Smooth muscle cell of the brain vasculature (primary cell): ENCODE results near the gene MPC1.
"Not testable (repeated sequence)": the region's sequence is repeated elsewhere in the genome, so short reads cannot be mapped to it uniquely, and the experiment has no call there.

Experiments used
- DNase-seq: peaks from one replicate; pipeline ENCODE4 v3.0.0-alpha.2; 2012; ENCODE audit warnings: low read depth, low spot score

Gene MPC1

DNA sequence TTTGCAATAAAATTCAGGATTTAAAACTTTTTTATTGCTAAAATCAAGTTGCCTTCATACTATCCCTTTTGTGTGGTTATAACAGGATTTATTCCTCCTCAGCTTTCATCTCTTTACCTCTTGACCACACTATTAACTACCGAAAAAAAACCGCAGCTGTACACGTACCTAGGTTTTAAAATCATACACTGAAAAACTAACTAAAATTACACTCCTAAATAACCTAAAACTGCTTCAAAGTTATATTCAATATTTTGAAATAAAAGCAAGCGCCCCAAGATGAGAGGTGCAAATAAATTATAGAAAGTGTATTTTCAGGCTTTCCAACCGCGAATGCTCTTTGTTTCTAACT lies 1.4 kb downstream of the MPC1 start:
- DNase-seq, result no peak

DNA sequence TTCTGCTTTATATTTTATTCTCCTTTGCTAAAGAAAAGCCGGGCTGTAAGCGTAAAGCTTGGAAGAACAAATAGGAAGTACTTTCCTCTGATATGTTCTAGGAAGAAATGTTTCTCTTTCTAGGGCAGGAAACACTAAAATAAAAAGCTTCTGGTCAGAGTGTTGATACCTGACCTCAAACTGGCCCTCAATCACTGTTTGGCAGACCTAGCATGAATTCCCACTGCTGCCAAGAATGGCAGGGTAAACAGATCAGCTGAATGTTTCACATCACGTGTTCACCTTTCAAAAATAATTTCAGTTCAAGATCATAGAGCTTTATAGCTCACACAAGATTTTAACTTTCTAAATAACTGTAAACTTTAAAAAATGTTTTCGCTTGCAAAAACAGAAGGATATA lies 2.9 kb downstream of the MPC1 start:
- no peak for DNase-seq

DNA sequence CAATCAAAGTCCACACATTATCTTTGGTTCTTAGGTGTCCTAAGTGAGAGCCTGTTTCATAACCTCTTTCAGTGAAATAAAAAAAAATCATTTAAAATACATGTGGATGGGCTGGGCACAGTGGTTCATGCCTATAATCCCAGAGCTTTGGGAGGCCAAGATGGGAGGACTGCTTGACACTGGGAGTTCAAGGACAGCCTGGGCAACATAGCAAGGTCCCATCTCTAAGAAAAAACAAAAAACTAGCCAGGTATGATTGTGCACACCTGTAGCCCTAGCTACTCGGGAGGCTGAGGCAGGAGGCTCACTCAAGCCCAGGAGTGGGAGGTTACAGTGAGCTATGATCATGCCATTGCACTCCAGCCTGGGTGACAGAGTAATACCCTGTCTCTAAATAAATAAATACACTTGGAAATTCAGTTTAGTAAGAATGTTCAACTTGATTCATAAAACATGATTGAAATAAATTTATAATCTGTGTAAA lies 3.6 kb downstream of the MPC1 start:
- DNase-seq, result no peak

DNA sequence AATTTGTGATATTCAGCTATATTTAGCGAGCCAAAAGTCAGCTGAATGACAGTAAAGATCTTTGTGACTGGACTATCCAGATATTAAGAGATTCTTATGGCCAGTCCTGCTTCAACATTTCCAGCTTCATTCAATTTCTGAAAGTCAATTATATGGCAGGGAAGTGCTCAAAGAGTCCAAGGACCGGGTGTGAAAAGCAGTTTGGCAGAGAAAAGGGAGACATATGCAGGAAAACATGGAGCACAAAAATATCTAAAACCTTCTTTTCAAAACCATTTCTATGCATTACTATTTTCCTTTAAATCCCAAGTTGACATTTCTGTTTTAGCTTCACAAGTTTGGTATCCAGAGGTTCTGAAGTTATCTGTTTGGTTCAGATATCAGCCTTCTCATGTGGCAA lies 5.0 kb downstream of the MPC1 start:
- DNase-seq, result no peak

DNA sequence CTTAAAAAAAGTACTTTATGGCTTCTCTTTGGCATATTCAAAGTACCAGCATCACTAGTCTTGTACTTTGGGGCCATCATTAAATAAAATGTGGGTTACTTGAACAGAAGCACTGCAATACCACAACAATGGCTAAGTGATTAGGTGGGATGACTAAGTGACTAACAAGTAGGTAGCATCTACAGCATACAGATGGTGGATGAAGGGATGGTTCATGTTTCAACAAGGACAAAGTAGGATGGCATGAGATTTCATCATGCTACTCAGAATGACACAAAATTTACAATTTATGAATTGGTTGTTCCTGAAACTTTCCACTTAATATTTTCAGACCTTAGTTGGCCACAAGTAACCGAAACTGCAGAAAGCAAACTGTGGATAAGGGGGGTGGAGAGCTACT lies 7.7 kb downstream of the MPC1 start:
- DNase-seq, result no peak

DNA sequence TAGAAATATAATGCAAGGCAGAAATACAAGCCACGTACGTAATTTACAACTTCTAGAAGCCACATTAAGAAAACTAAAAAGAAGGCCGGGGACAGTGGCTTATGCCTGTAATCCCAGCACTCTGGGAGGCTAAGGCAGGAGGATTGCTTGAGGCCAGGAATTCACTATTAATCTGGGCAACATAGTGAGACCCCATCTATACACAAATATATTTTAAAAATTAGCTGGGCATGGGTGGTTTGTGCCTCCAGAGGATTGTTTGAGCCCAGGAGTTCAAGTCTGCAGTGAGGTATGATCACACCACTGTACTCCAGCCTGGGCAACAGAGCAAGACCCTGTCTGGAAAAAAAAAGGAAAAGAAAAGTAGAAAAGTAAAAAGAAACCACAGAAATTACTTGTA lies 12.3 kb downstream of the MPC1 start:
- no peak for DNase-seq

DNA sequence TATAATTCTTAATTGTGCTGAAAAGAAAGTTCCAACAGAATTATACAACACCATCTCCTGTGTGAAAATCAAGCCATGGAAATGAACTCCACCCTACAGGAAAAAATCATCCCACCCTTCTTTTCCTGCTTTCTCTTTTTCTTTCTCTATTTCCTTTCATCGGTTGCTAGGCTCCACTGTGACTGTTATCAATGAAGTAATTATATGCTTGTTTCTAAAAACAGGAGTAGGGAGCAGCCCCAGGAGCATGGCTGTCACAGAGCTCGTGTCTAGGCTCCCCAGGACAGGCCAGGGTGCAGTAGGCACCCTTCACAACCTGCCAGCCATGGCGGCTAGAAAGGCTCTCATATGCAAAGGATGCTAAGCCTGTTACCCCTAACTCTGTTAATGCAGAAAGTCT lies 13.0 kb downstream of the MPC1 start:
- no peak for DNase-seq

DNA sequence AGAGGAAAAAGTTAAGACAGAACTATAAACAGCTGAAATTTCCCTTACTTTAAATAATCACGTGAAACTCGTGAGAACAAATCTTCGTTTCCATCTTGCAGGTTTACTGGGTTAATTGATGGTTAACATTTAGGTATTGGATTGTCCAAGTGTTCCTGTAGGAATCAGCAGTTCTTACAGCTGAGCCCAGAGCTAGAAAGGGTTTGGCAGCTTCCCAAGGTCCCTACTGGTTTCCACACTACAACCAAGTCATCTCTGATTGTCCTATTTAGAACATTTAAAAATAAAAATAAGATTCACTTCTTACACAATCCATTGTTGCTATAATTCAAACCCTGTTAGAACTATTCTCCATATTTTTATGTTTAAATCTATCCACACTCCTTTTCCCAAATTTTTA lies 15.8 kb downstream of the MPC1 start:
- no peak for DNase-seq

DNA sequence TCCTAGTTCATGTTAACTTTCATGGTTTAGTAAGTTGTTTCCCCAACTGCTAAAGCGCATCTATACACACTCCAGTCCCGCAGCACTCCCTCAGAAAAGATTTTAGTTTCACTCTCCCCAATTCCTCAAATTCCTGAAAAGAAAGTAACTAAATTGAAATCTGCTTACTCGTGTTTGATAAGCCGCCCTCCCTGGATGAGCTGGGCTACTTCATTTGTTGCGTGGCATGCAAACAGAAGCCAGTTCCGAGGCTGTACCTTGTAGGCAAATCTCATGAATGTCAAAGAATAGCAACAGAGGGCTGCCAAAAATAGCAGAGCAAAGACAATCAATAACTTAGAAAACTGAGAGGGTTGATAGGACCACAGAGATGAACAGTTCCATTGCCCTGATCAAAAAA lies 16.9 kb downstream of the MPC1 start:
- no peak for DNase-seq

DNA sequence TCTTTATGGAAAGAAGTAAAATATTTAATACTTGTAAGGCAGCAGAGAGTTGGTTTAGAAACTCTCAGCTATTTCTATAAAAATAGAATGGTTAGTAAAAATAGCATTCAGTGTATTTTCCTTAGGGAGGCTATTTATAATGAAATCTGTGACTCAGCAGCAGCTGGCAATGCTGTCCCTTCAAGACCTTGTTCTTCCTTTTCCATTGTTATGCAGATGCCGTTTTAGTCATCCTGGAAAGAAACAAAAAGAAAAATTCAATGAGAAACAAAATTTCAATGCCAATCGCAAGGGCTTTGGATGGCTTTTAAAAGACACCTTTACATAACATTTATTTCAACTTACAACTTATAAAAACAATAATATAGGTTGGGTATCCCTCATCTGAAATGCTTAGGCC lies 17.5 kb downstream of the MPC1 start:
- DNase-seq, result no peak

DNA sequence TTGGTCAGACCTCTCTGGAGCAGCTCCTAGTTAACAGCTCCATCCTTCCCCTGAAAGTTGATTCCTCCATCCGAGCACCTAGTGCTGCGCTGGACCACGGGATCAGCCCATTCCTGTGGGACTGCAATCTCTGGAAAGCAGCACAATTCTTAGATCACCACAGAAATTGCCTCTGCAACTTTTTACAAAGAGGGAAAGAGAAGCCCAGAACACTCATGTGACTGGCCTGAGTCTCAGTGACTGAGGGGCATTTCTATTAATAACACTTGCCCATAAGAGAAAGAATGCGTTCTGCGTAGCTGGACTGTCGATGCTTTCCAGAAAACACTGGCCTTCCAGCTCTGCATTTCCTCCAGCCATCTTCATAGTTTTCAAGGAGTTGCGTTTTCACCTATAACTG lies 18.3 kb downstream of the MPC1 start:
- DNase-seq, result no peak

DNA sequence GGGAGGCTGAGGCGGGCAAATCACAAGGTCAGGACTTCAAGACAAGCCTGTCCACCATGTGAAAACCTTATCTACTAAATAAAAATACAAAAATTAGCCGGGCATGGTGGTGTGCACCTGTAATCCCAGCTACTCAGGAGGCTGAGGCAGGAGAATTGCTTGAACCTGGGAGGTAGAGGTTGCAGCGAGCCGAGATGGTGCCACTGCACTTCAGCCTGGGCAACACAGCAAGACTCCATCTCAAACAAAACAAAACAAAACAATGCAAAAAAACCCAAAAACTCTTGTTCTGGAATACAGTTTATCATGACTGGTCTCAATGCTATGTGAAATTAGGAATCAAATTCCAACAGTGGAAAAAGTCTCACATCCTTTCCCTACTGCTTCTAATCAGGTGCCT lies 20.3 kb downstream of the MPC1 start:
- DNase-seq, result not testable (repeated sequence)

DNA sequence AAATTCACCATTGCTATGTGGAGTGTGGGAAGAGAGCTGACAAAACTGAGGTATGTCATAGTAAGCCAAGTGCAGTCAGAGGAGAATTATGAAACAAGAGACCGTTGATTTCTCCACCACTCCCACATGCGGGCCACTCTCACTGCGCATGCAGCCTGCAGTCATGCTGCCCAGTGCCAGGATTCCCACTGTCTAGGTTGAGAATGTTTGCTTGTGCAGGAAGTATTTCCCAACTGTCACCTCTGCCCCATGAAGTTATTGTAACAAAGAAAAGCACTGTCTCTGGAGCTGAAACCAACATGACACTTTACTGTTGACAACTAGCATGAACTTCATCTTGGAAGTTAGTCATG lies 21.7 kb downstream of the MPC1 start:
- peak; percentile 74 for DNase-seq

DNA sequence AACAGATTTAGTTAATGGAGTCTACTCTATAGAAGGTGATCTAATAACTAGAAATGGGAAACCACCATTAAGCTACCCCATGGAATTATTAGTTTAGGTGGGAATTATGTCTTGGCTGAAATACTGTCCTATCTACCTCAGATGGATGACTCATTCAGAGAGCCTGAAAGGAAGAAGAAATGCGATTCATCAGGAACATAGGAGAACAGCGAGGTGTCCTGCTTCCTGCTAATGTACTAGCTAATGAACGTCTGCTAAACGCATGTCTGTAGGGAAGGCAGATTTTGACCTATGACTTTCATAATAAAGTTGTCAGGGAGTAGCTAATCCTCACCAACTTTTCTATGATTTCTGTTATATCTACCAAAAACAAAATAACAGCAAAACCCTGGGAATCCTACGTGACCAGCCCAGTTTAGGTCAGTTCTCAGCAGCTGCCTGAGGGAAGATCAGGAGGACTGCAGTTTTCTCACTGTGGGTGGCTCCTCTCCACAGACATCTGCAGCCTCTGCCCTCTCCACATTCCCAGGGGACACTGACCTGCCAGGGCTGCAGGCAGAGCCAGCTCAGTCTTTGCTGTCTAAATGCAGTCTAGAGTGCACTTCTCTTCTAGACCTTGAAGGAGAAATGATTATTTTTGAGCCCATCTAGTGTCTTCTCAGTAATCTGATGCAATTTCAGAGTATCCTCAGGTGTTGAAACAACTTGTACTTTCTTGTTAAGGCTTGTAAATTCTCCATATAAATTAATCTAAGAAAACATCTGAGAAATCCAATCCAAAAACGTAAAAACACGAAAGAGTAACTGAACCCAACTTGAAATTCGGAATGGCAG lies 22.3 kb downstream of the MPC1 start:
- DNase-seq, result peak; percentile 84

DNA sequence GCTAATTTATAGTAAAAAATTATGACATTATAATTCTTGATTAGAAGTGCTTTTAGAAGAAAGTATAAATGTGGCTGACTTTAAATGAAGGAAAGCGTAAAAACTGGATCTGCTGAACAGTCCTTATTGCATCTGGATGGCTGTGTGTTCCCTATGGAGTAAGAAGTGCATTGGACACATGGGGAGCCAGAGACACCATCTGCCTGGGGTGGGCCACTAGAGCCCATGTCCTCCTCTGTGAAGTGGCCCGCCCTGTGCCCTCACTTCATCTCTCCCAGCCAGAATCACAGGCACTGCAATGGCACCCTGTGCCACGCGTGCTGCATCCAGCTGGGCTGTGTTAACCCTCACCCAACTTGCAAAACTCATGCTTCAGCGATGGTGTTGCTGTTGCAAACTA lies 27.2 kb downstream of the MPC1 start:
- no peak for DNase-seq

DNA sequence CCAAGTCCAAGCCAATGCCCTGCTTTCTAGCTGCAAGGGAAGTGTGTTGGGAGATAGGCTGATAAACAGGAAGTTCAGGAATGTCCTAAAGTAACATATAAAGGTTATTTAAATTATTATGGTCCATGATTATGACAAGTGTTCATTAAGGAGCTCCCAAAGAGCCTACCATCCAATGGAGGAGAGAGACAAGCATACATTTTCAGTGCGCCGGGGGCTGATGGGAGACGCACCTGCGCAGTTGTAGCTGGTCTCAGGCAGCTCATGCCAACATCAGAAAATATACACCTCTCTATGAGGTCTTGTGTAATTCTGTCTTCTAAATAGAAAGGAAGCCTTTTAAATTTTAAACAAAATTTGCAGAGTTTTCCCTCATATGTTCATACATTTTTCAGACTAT lies 27.8 kb downstream of the MPC1 start:
- DNase-seq, result no peak

DNA sequence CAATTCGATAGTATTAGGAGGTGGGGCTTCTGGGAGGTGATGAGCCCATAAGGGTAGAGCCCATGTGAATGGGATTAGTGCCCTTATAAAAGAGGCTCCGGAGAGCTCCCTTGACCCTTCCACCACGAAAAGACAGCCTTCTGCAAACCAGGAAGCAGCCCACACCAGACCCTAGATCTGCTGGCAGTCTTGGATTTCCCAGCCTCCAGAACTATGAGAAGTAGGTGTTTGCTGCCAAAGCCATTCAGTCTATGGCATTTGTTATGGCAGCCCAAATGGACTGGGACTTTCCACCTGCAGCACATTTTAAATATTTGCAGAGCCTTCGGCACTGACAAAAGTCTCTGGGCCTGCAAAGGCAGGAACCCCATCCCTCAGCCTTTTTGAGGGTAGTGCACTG lies 28.6 kb downstream of the MPC1 start:
- no peak for DNase-seq

DNA sequence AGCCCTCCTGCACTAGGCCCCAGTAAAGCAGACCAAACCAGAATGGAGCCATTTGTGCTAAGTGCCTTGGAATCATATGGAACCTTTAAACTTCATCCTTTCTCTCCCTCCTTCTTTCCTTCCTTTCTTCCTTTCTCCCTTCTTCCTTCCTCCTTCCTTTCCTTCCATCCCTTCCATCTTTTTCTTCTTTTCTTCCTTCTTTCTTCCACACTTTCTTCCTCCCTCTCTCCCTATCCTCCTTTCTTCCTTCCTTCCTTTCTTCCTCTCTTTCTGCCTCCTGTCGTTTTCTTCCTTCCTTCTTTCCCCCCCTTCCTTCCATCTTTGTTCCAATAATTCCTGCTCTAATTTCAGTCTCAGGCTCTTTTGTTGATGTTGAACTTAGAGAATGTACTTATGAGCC lies 29.2 kb downstream of the MPC1 start:
- no peak for DNase-seq

DNA sequence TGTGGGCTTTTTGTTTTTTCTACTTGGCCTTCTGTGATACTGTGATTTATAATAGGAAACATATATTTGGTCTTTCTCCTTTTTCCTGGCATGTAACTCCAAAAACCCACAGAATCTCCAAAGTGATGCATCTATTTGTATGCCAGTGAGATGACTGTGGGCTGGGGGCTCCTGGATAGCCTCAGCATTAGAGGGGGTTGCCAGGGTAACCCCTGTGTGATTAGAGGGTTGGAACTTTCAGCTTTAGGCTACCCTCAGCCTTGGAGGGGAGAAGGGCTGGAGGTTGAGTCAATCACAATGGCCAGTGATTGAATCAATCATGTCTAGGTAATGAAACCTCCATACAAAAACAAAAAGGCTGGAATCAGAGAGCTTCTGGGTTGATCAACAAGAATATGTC lies 29.8 kb downstream of the MPC1 start:
- DNase-seq, result no peak

DNA sequence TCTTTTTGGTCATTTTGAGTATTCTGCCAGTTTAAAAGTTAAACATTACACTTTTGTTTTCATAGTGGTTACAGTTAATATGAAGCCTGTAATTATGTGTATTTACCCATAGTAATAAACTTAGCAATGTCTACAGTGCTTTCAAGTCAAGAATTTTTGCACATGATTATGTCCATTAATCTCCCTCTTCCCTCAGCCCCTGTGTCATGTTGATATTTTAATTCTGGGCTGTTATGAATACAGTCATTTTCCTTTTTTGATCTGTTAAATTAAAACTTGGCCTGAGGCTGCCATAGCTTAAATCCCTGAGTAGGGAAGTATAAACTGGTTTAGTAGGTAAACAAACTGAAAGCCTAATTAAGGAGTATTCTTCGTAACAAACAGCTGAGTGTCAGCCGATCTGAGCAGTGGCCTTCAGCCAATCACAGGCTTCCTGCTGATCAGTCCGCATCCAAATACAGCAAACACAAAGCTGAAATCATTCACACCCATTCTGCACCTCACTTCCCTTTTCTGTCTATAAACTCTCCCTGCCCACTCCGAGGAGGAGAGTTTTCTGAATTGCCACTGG lies 30.9 kb downstream of the MPC1 start:
- DNase-seq, result no peak

DNA sequence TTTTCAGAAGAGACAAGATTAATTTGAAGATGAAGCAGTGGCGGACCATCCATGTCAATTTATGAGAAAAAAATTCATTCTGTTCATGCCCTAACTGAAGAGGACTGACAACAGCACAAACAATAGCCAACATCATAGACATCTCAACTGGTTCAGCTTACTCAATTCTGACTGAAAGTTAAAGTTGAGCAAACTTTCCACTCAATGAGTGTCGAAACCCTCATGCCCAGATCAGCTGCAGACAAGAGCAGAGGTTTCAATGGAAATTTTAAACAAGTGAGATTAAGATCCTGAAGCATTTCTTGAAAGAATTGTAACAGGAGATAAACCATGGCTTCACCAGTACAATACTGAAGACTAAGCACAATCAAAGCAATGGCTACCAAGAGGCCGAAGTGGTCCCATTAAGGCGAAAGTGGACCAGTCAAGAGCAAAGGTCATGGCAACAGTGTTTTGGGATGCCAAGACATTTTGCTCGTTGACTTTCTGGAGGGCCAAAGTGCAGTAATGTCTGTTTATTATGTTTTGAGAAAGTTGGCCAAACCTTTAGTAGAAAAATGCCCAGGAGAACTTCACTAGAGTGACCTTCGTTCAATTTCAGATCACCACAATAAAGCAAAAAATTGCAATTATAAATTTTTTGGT lies 34.3 kb downstream of the MPC1 start:
- DNase-seq, result no peak

DNA sequence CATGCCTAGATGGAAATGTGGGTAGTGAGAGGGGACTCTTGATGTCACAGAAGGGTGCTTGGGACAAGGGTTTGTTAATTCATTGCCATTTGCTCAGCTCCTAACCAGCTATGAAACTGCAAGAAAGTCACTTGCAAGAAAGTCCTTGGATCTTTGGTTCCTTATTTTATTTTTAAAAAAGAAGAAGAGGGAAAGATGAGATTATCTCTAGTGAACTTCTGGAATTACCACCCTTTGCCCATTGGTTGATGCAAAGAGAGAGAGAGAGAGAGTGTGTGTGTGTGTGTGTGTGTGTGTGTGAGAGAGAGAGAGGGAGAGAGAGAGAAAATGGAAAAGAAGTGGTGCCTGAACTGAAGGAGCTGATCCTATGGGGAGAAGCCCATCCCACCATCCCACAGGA lies 35.8 kb downstream of the MPC1 start:
- no peak for DNase-seq

DNA sequence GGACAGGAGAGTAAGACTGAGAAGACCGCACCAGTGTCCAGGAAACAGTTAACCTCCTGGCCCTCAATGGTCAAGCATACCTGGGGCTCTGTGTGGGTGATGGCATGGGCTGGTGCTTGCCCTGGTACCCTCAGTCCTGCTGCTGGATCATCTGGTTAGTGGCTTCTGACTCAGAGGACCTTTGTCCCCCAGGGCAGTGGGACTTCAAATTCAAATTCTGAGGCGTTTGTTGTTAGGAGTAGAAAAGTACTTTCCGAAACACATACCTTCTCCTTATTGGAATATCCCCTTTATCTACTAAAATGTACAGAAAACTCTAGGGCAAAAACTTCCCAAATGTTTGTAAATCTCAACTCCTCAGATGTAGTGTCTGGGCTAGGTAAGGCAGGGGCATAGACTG lies 36.3 kb downstream of the MPC1 start:
- no peak for DNase-seq
